K562 (cell line): ENCODE results near the gene NPHP1. TPM values are rescaled to one million over a fixed set of nuclear protein-coding genes. Genes with fewer than 3 reads are reported as not detected.

ENCODE experiments used
- ATAC-seq: fragments of 200-7000 bp; cut with Tn5 transposase; 3 replicates; pipeline ENCODE4 v1.9.1; 2020; ENCODE audit warnings: moderate library complexity
- BruUV-seq: library from RNA; stranded (reverse); fragments of 400-500 nt; replicated peaks from 2 replicates; lab custom pipeline; 2021; lab: Mats Ljungman, UMichigan
- CTCF ChIA-PET: fragments of 300-600 bp; formaldehyde crosslinking; extraction: SDS; loops from one replicate; lab custom pipeline; 2021; ENCODE audit warnings: low intra/inter-chr PET ratio; lab: Yijun Ruan, JAX
- POLR2A ChIA-PET: fragments of 300-600, 350-650 bp; sonication (Branson Sonifier 250); formaldehyde crosslinking; extraction: SDS; loops from one replicate; lab custom pipeline; 2021; ENCODE audit warnings: antibody characterized with exemption, inconsistent platforms; lab: Yijun Ruan, JAX
- DNase-seq, 4 experiments: peaks; one replicate each; pipeline versions ENCODE4 v3.0.0 to v3.0.0-alpha.2; 2011 to 2018; ENCODE audit warnings: low spot score in 3 of 4, mixed read lengths in 3 of 4; ENCODE audit errors: extremely low read depth in 1 of 4
- FAIRE-seq: peaks from 2 replicates; lab custom pipeline; 2011; peaks lifted over from hg19 to GRCh38; lab: Jason Lieb, UNC
- H2AFZ ChIP-seq: 2 replicates; pipeline ENCODE4 v1.6.0; 2011; ENCODE audit warnings: low read depth, low read length, control low read depth, inconsistent platforms
- H3K27ac ChIP-seq: fragments of 200-600 bp; 3 replicates; pipeline ENCODE4 v1.8.0; 2011; ENCODE audit warnings: low read depth, mild to moderate bottlenecking, control low read depth, inconsistent platforms, low read length, moderate library complexity, mixed read lengths; ENCODE audit errors: extremely low read depth
- H3K27me3 ChIP-seq, 2 experiments: fragments of 300-600 bp in 1 of 2; 2 replicates in 1 of 2; 3 replicates in 1 of 2; pipeline versions ENCODE4 v1.6.0 to v1.8.0; 2011; ENCODE audit warnings: inconsistent platforms in 2 of 2, low read length in 2 of 2, mild to moderate bottlenecking in 1 of 2, mixed read lengths in 1 of 2, moderate library complexity in 1 of 2; ENCODE audit not compliant: control insufficient read depth in 2 of 2, insufficient read depth in 2 of 2
- H3K36me3 ChIP-seq: fragments of 300-600 bp; 3 replicates; pipeline ENCODE4 v1.8.0; 2011; ENCODE audit warnings: mild to moderate bottlenecking, low read length, inconsistent platforms; ENCODE audit not compliant: control insufficient read depth, insufficient read depth
- H3K4me1 ChIP-seq, 2 experiments: fragments of 200-600 bp in 1 of 2; replicated peaks in 1 of 2; 2 replicates in 1 of 2; 3 replicates in 1 of 2; pipeline versions ENCODE4 v1.5.1 to v1.8.0; 2011; ENCODE audit warnings: inconsistent platforms in 2 of 2, low read length in 2 of 2, mild to moderate bottlenecking in 1 of 2, mixed read lengths in 1 of 2, moderate library complexity in 1 of 2; ENCODE audit not compliant: control insufficient read depth in 2 of 2, insufficient read depth in 2 of 2
- H3K4me2 ChIP-seq: 2 replicates; pipeline ENCODE4 v1.6.1; 2011; ENCODE audit warnings: low read length, control low read depth, inconsistent platforms, mixed read lengths; ENCODE audit not compliant: insufficient read depth
- H3K4me3 ChIP-seq: fragments of 200-600 bp; sonication (generic), shearing (Covaris generic); 2 replicates; pipeline ENCODE4 v1.5.1; 2016; ENCODE audit warnings: control low read depth, inconsistent platforms
- H3K79me2 ChIP-seq: fragments of 200-600 bp; 3 replicates; pipeline ENCODE4 v1.8.0; 2011; ENCODE audit warnings: low read length, inconsistent platforms; ENCODE audit not compliant: control insufficient read depth, insufficient read depth
- H3K9ac ChIP-seq, 2 experiments: 2 replicates each; pipeline versions ENCODE4 v1.6.0 to v1.6.1; 2011; ENCODE audit warnings: low read depth in 2 of 2, low read length in 2 of 2, control low read depth in 1 of 2, inconsistent platforms in 1 of 2, mild to moderate bottlenecking in 1 of 2, mixed read lengths in 1 of 2; ENCODE audit not compliant: insufficient read depth in 1 of 2
- H3K9me1 ChIP-seq: one replicate; pipeline ENCODE4 v1.6.0; 2011; ENCODE audit warnings: inconsistent platforms, mild to moderate bottlenecking, low read length, moderate library complexity; ENCODE audit not compliant: control insufficient read depth, insufficient read depth
- H3K9me3 ChIP-seq: replicated peaks from 2 replicates; pipeline ENCODE4 v1.5.1; 2011; ENCODE audit warnings: low read depth, low read length, inconsistent platforms; ENCODE audit not compliant: control insufficient read depth, insufficient read depth
- H4K20me1 ChIP-seq: replicated peaks from 2 replicates; pipeline ENCODE4 v1.6.1; 2011; ENCODE audit warnings: low read length, inconsistent platforms, mixed read lengths; ENCODE audit not compliant: control insufficient read depth, insufficient read depth
- ELF4 ChIP-seq: fragments of 450-650 bp; formaldehyde crosslinking; IDR thresholded peaks from 2 replicates; pipeline ENCODE4 v1.4.0; 2022; ENCODE audit warnings: missing genetic modification characterization
- KDM5B ChIP-seq: fragments of 200-600 bp; sonication (generic); IDR thresholded peaks from 2 replicates; pipeline ENCODE4 v1.6.1; 2012; ENCODE audit warnings: low read depth, mild to moderate bottlenecking, moderate library complexity, low read length, control low read depth, inconsistent platforms; ENCODE audit not compliant: insufficient replicate concordance
- YY1 ChIP-seq, 3 experiments: IDR thresholded peaks; 2 replicates each; pipeline ENCODE4 v1.6.1; 2011; ENCODE audit warnings: low read length in 2 of 3, mild to moderate bottlenecking in 2 of 3, moderate library complexity in 2 of 3, borderline replicate concordance in 1 of 3, control low read depth in 1 of 3, low read depth in 1 of 3; ENCODE audit not compliant: insufficient read depth in 3 of 3, insufficient replicate concordance in 2 of 3, control insufficient read depth in 1 of 3, insufficient read length in 1 of 3; ENCODE audit errors: extremely low read depth in 1 of 3
- ZNF280B ChIP-seq: fragments of 250-450 bp; sonication (Bioruptor Pico); IDR thresholded peaks from 2 replicates; pipeline ENCODE4 v1.5.1; 2021; ENCODE audit warnings: mild to moderate bottlenecking
- ZNF431 ChIP-seq: sonication (generic); formaldehyde crosslinking; IDR thresholded peaks from 2 replicates; pipeline ENCODE4 v1.8.0; 2022; ENCODE audit warnings: mild to moderate bottlenecking, missing genetic modification reagents
- WGBS: fragments of 100-300 bp; shearing (Covaris generic); methylation state at CpG from one replicate; pipeline ENCODE4 v1.1.6; 2016; ENCODE audit warnings: low coverage, mixed read lengths; ENCODE audit not compliant: insufficient coverage; ENCODE audit errors: missing lambda C conversion rate; 5-methylcytosine and 5-hydroxymethylcytosine counted together
- in situ Hi-C: fragments of 300-500 bp; cut with MboI; formaldehyde crosslinking; loops from 4 replicates; pipeline ENCODE4 v1.15.0; 2018; ENCODE audit warnings: inconsistent platforms, mixed read lengths
- intact Hi-C: fragments of 100-400 bp; cut with micrococcal nuclease; formaldehyde crosslinking; loops from 2 replicates; pipeline ENCODE4 v1.14.2; 2022
- polyA plus RNA-seq, 8 experiments: library from polyadenylated mRNA; depleted of rRNA in 4 of 8; stranded (reverse) in 5 of 8; unstranded in 3 of 8; fragments of >200 nt; fragmentation: Nextera tagmentation in 2 of 8; fragmentation: Illumina TruSeq in 1 of 8; extraction: Ambion mirVana in 2 of 8; extraction: Trizol in 1 of 8; gene quantifications; 2 replicates each; pipeline versions ENCODE4 v1.2.1 to v1.2.3, GENCODE V29; 2011 to 2014; ENCODE audit warnings: inconsistent platforms in 1 of 8, missing spikeins in 1 of 8
- total RNA-seq, 7 experiments: library from RNA; depleted of rRNA in 6 of 7; stranded (reverse); fragments of >200 nt in 6 of 7; fragmentation: Illumina TruSeq in 2 of 7; extraction: Trizol in 2 of 7; gene quantifications; 2 replicates each; pipeline versions ENCODE4 v1.2.1 to v1.2.3, GENCODE V29; 2011 to 2021; ENCODE audit warnings: low replicate concordance in 1 of 7

Gene NPHP1
- total and polyA plus RNA-seq, 9 of the 15 experiments (the other 6 are each of a cell fraction or from before 2014, with no cell fraction given), result 0.11 to 0.32 (median 0.20) TPM; not detected in 5

GRCh38 chr2:110105183-110105582 is 99.6 kb downstream of the NPHP1 start:
- no peaks in the 10 kb centered on the region for H3K36me3 ChIP-seq
- 0% methylated on average over 4 of the region's 4 CpGs for WGBS
- ATAC-seq (no peak), DNase-seq (no peak), FAIRE-seq (no peak)
- intact Hi-C loops (no loop called here), in situ Hi-C loops (no loop called here)
- H2AFZ ChIP-seq, result no peak overlapping the region
- H3K9me3 ChIP-seq, result no peaks in the 10 kb centered on the region
- H3K27me3 ChIP-seq, result no peaks in the 10 kb centered on the region; a peak in 1 of 5 replicates
- TF ChIP-seq YY1 (IDR thresholded peaks at IDR 0.05; ENCODE audit: borderline replicate concordance in 1 of 3, control insufficient read depth in 1 of 3, extremely low read depth in 1 of 3, insufficient read depth in 3 of 3, insufficient read length in 1 of 3, insufficient replicate concordance in 2 of 3, low read depth in 1 of 3, low read length in 2 of 3) (no peak), ZNF431 (CRISPR knock-in tag) (no peak), KDM5B (no peak)
- H3K27ac ChIP-seq, result no peak overlapping the region
- no peaks in the 10 kb centered on the region for H3K79me2 ChIP-seq
- no peaks in the 10 kb centered on the region for H3K4me1 ChIP-seq
- no peak overlapping the region for H3K9ac ChIP-seq
- BruUV-seq, result no TSS peak
- H3K4me3 ChIP-seq, result no peak overlapping the region
- no peak overlapping the region for H3K4me2 ChIP-seq
- H3K9me1 ChIP-seq, result no peaks in the 10 kb centered on the region
- CTCF ChIA-PET, result no interaction called here
- POLR2A ChIA-PET, result no interaction called here
- H4K20me1 ChIP-seq, result no peaks in the 10 kb centered on the region; the same call in 1 of the 2 replicates

DNA sequence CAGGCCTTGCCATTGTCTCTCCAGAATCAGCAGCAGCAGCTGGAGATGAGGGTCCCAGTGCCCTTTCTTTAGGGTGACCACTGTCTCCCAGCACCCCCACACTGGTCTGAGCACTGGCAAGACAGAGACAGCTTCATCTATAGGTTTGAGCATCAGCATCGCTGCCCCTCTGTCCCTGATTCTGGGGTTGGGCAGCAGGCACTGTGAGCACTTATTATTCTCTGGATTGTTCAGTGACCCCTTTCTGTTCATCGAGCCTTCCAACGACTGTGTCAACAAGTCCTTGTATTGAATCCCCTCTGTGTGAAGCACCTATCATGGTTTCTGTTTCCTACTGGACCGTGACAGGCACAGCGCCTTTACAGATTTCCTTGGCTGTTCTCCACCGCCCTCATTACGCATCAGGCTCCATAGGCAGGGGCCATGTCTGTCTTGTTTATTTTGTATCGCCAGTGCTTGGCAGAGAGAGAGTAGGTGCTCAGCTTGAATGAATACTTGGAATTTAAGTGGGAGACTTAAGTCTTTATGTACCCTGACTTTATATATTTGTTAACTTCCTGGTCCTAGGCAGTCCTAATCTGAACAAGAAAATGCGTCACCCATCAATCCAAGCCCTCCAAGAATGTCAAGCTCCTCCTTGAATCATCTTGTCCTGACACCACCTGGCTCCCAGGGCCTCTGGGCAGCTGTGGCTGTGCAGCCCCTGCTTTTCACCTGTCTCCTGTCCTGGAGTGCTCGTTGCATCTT is 100.6 kb downstream of the NPHP1 start:
- Histone ChIP-seq H3K4me2 (no peak overlapping the region), H3K36me3 (no peaks in the 10 kb centered on the region), H3K9me1 (no peaks in the 10 kb centered on the region), H4K20me1 (no peaks in the 10 kb centered on the region; the same call in 1 of the 2 replicates), H3K4me1 (no peaks in the 10 kb centered on the region), H2AFZ (no peak overlapping the region), H3K79me2 (no peaks in the 10 kb centered on the region), H3K27me3 (no peaks in the 10 kb centered on the region; a peak in 1 of 5 replicates), H3K9me3 (no peaks in the 10 kb centered on the region), H3K4me3 (no peak overlapping the region), H3K9ac (no peak overlapping the region), H3K27ac (no peak overlapping the region)
- intact Hi-C loops (no loop called here), in situ Hi-C loops (no loop called here)
- ChIA-PET CTCF (no interaction called here), POLR2A (interaction anchor here (0.5 kb wide), 1 partner anchor 548 kb away, joined by 3 read pairs; no protein-coding TSS in a partner anchor)
- FAIRE-seq, result no peak
- WGBS, result 2% methylated on average over 10 of the region's 10 CpGs
- BruUV-seq, result no TSS peak
- DNase-seq, result no peak
- ATAC-seq, result no peak
- no peak for TF ChIP-seq ZNF280B
- TF ChIP-seq ELF4, result no peak
